H1 (cell line): ENCODE data around the gene RNF152. TPM values are rescaled to one million over a fixed set of nuclear protein-coding genes. Genes with fewer than 3 reads are reported as not detected.

Source experiments
- CTCF ChIA-PET: fragments of 300-600 bp; sonication (Branson Sonifier 250); formaldehyde crosslinking; loops from one replicate; lab custom pipeline; 2021; ENCODE audit not compliant: partially characterized antibody; lab: Charles Lee
- POLR2A ChIA-PET: fragments of 300-600 bp; sonication (Branson Sonifier 250); formaldehyde crosslinking; loops from one replicate; lab custom pipeline; 2021; ENCODE audit warnings: inconsistent platforms; ENCODE audit not compliant: partially characterized antibody; lab: Charles Lee
- DNase-seq, 2 experiments: peaks; one replicate each; pipeline versions ENCODE4 v3.0.0 to v3.0.0-alpha.2; 2010 to 2022; ENCODE audit warnings: low spot score in 2 of 2, low read depth in 1 of 2, mixed read lengths in 1 of 2
- FAIRE-seq: peaks from 2 replicates; lab custom pipeline; 2011; peaks lifted over from hg19 to GRCh38; lab: Jason Lieb, UNC
- H2AFZ ChIP-seq: 2 replicates; pipeline ENCODE4 v1.8.1; 2012; ENCODE audit warnings: low read length, inconsistent platforms
- H2AK5ac ChIP-seq: 2 replicates; pipeline ENCODE4 v1.6.1; 2013; ENCODE audit warnings: low read depth, low read length
- H2BK120ac ChIP-seq: replicated peaks from 2 replicates; pipeline ENCODE3; 2013; ENCODE audit warnings: low read depth, low read length, inconsistent platforms
- H2BK12ac ChIP-seq: 2 replicates; pipeline ENCODE4 v1.6.1; 2013; ENCODE audit warnings: low read depth, low read length
- H2BK15ac ChIP-seq: 2 replicates; pipeline ENCODE4 v1.6.1; 2013; ENCODE audit warnings: low read length
- H2BK20ac ChIP-seq: 2 replicates; pipeline ENCODE4 v1.6.1; 2013; ENCODE audit warnings: low read length
- H2BK5ac ChIP-seq: 2 replicates; pipeline ENCODE4 v1.6.1; 2013; ENCODE audit warnings: low read depth, low read length
- H3K14ac ChIP-seq: 2 replicates; pipeline ENCODE4 v1.6.1; 2013; ENCODE audit warnings: inconsistent platforms; ENCODE audit not compliant: insufficient read length
- H3K18ac ChIP-seq: 2 replicates; pipeline ENCODE4 v1.6.1; 2013; ENCODE audit warnings: low read length; ENCODE audit errors: extremely low read depth
- H3K23ac ChIP-seq: 2 replicates; pipeline ENCODE4 v1.6.1; 2013; ENCODE audit warnings: inconsistent platforms; ENCODE audit not compliant: insufficient read length
- H3K23me2 ChIP-seq: 2 replicates; pipeline ENCODE4 v1.6.1; 2013; ENCODE audit warnings: low read depth, low read length
- H3K27ac ChIP-seq: 2 replicates; pipeline ENCODE4 v1.6.1; 2011; ENCODE audit warnings: low read depth, low read length, inconsistent platforms
- H3K27me3 ChIP-seq, 4 experiments: replicated peaks in 1 of 4; 1 replicate in 1 of 4; 2 replicates in 3 of 4; pipeline versions ENCODE4 v1.6.1 to v1.8.1; 2011 to 2013; ENCODE audit warnings: low read length in 3 of 4, mild to moderate bottlenecking in 3 of 4, inconsistent platforms in 2 of 4, mixed read lengths in 2 of 4, moderate library complexity in 1 of 4; ENCODE audit not compliant: control insufficient read depth in 3 of 4, insufficient read depth in 3 of 4; ENCODE audit errors: extremely low read depth in 1 of 4
- H3K36me3 ChIP-seq, 4 experiments: 2 replicates each; pipeline versions ENCODE4 v1.6.1 to v1.8.1; 2011 to 2013; ENCODE audit warnings: mild to moderate bottlenecking in 4 of 4, low read length in 3 of 4, moderate library complexity in 2 of 4, control low read depth in 1 of 4, inconsistent platforms in 1 of 4; ENCODE audit not compliant: insufficient read depth in 4 of 4, control insufficient read depth in 2 of 4
- H3K4ac ChIP-seq: replicated peaks from 2 replicates; pipeline ENCODE3; 2013; ENCODE audit warnings: low read length, low read depth, mixed read lengths, inconsistent platforms; ENCODE audit not compliant: insufficient read length
- H3K4me1 ChIP-seq, 4 experiments: replicated peaks in 1 of 4; 1 replicate in 1 of 4; 2 replicates in 3 of 4; pipeline versions ENCODE4 v1.6.1 to v1.8.1; 2011 to 2013; ENCODE audit warnings: low read length in 3 of 4, inconsistent platforms in 2 of 4, mixed read lengths in 1 of 4; ENCODE audit not compliant: insufficient read depth in 4 of 4, control insufficient read depth in 3 of 4
- H3K4me2 ChIP-seq, 2 experiments: 2 replicates each; pipeline versions ENCODE4 v1.6.1 to v1.8.1; 2011 to 2013; ENCODE audit warnings: low read depth in 2 of 2, low read length in 2 of 2, control low read depth in 1 of 2, inconsistent platforms in 1 of 2, mild to moderate bottlenecking in 1 of 2; ENCODE audit not compliant: insufficient read depth in 1 of 2
- H3K4me3 ChIP-seq, 4 experiments: fragments of 200-600, 300-600 bp in 1 of 4; sonication (generic), shearing (Covaris generic), sonication (Bioruptor Twin) in 1 of 4; 2 replicates each; pipeline versions ENCODE4 v1.5.1 to v1.8.1; 2011 to 2016; ENCODE audit warnings: low read length in 4 of 4, low read depth in 3 of 4, control low read depth in 2 of 4, inconsistent platforms in 2 of 4, mild to moderate bottlenecking in 2 of 4, mixed read lengths in 1 of 4, moderate library complexity in 1 of 4; ENCODE audit not compliant: insufficient read depth in 2 of 4; ENCODE audit errors: extremely low read depth in 1 of 4
- H3K56ac ChIP-seq: replicated peaks from 2 replicates; pipeline ENCODE3; 2013; ENCODE audit warnings: low read depth, mild to moderate bottlenecking, mixed read lengths, low read length, inconsistent platforms; ENCODE audit not compliant: insufficient read length
- H3K79me1 ChIP-seq: 2 replicates; pipeline ENCODE4 v1.6.1; 2013; ENCODE audit warnings: low read depth, low read length, control low read depth
- H3K79me2 ChIP-seq, 2 experiments: 2 replicates each; pipeline versions ENCODE4 v1.6.1 to v1.8.1; 2012 to 2013; ENCODE audit warnings: low read length in 2 of 2, mild to moderate bottlenecking in 2 of 2, inconsistent platforms in 1 of 2; ENCODE audit not compliant: insufficient read depth in 2 of 2, control insufficient read depth in 1 of 2
- H3K9ac ChIP-seq, 4 experiments: replicated peaks in 1 of 4; 1 replicate in 1 of 4; 2 replicates in 3 of 4; pipeline versions ENCODE4 v1.6.1 to v1.8.1; 2011 to 2013; ENCODE audit warnings: low read depth in 3 of 4, low read length in 3 of 4, control low read depth in 2 of 4, mild to moderate bottlenecking in 2 of 4, moderate library complexity in 2 of 4, inconsistent platforms in 1 of 4; ENCODE audit errors: extremely low read depth in 1 of 4
- H3K9me3 ChIP-seq, 2 experiments: 2 replicates each; pipeline versions ENCODE4 v1.6.1 to v1.8.1; 2012 to 2013; ENCODE audit warnings: mild to moderate bottlenecking in 2 of 2, moderate library complexity in 2 of 2, control low read depth in 1 of 2, inconsistent platforms in 1 of 2, low read depth in 1 of 2, low read length in 1 of 2, mixed read lengths in 1 of 2; ENCODE audit not compliant: insufficient read depth in 2 of 2
- H4K20me1 ChIP-seq, 2 experiments: replicated peaks in 1 of 2; 2 replicates each; pipeline versions ENCODE3 to v1.8.1; 2011 to 2013; ENCODE audit warnings: inconsistent platforms in 2 of 2, low read length in 2 of 2, mild to moderate bottlenecking in 1 of 2; ENCODE audit not compliant: insufficient read depth in 2 of 2, control insufficient read depth in 1 of 2
- H4K5ac ChIP-seq: 2 replicates; pipeline ENCODE4 v1.6.1; 2013; ENCODE audit warnings: low read length, low read depth, mixed read lengths, inconsistent platforms; ENCODE audit not compliant: insufficient read length
- H4K8ac ChIP-seq: 2 replicates; pipeline ENCODE4 v1.8.0; 2013; ENCODE audit warnings: mild to moderate bottlenecking, moderate library complexity, low read length, inconsistent platforms; ENCODE audit not compliant: insufficient read depth; ENCODE audit errors: extremely low read depth
- H4K91ac ChIP-seq: replicated peaks from 2 replicates; pipeline ENCODE3; 2013; ENCODE audit warnings: low read length, mixed read lengths, inconsistent platforms; ENCODE audit not compliant: insufficient read length
- BRCA1 ChIP-seq: IDR thresholded peaks from 2 replicates; pipeline ENCODE4 v1.6.1; 2012; ENCODE audit warnings: low read depth, low read length, improper control_type of control experiment
- HDAC6 ChIP-seq: IDR thresholded peaks from one replicate; pipeline ENCODE4 v1.7.1; 2012; ENCODE audit warnings: low read depth, mild to moderate bottlenecking, inconsistent platforms, low read length, moderate library complexity
- NRF1 ChIP-seq: IDR thresholded peaks from 2 replicates; pipeline ENCODE4 v1.6.1; 2011; ENCODE audit warnings: mild to moderate bottlenecking, low read depth, low read length, improper control_type of control experiment
- SIRT6 ChIP-seq: IDR thresholded peaks from one replicate; pipeline ENCODE4 v1.7.1; 2012; ENCODE audit warnings: low read length, inconsistent platforms
- SP2 ChIP-seq: IDR thresholded peaks from 2 replicates; pipeline ENCODE4 v1.6.1; 2012; ENCODE audit warnings: mild to moderate bottlenecking, low read length, inconsistent platforms
- SP4 ChIP-seq: IDR thresholded peaks from 2 replicates; pipeline ENCODE4 v1.6.1; 2012; ENCODE audit warnings: low read length, inconsistent platforms
- SRF ChIP-seq: IDR thresholded peaks from 2 replicates; pipeline ENCODE4 v1.6.1; 2011; ENCODE audit warnings: mild to moderate bottlenecking, low read depth, low read length, moderate library complexity
- TCF12 ChIP-seq: IDR thresholded peaks from 2 replicates; pipeline ENCODE4 v1.6.1; 2011; ENCODE audit warnings: low read depth, mild to moderate bottlenecking, low read length
- WGBS, 2 experiments: shearing (Covaris generic) in 1 of 2; methylation state at CpG; one replicate each; pipeline versions ENCODE4 v1.1.6 to v1.1.7; 2013 to 2015; ENCODE audit warnings: low lambda C conversion rate in 2 of 2, mixed read lengths in 2 of 2, inconsistent platforms in 1 of 2, low coverage in 1 of 2, missing lambda C conversion rate in 1 of 2; ENCODE audit not compliant: insufficient replicate concordance in 2 of 2, insufficient coverage in 1 of 2, insufficient read length in 1 of 2; ENCODE audit errors: extremely low coverage in 1 of 2, missing lambda C conversion rate in 1 of 2; 5-methylcytosine and 5-hydroxymethylcytosine counted together
- polyA plus RNA-seq, 7 experiments: library from polyadenylated mRNA; depleted of rRNA in 3 of 7; stranded (reverse) in 5 of 7; unstranded in 2 of 7; fragments of >200 nt in 5 of 7; fragments of 200-250 nt in 2 of 7; gene quantifications; 1 replicate in 5 of 7; 2 replicates in 1 of 7; 4 replicates in 1 of 7; pipeline versions ENCODE4 v1.2.1 to v1.2.3, GENCODE V29; 2011 to 2013; ENCODE audit warnings: missing spikeins in 2 of 7, mixed read lengths in 2 of 7
- total RNA-seq: library from RNA; stranded (reverse); fragmentation: NEBNext Ultra II Directional; extraction: Animal tissue kit (Norgen Biotek cat#: 25700); gene quantifications from 2 replicates; pipeline ENCODE4 v1.2.1, GENCODE V29; 2021

RNF152 gene
- total and polyA plus RNA-seq, 2 of the 8 experiments (the other 6 are each of a cell fraction or from before 2014, with no cell fraction given), result 1.1 to 2.7 TPM

- FAIRE-seq, result no peak
- no peaks in the 10 kb centered on the region for H3K79me1 ChIP-seq
- H3K79me2 ChIP-seq, result no peaks in the 10 kb centered on the region
- no peak overlapping the region for H2AFZ ChIP-seq
- H2BK20ac ChIP-seq, result no peak overlapping the region
- H3K27me3 ChIP-seq, result no peaks in the 10 kb centered on the region
- no peak overlapping the region for H2BK15ac ChIP-seq
- H3K9ac ChIP-seq, result no peak overlapping the region
- ChIA-PET POLR2A (no interaction called here), CTCF (interaction anchor here (0.8 to 1.0 kb wide), 5 partner anchors 12 to 50 kb away, joined by 3 to 4 read pairs (median 3); no protein-coding TSS in a partner anchor)
- H4K5ac ChIP-seq, result no peak overlapping the region
- no peak for TF ChIP-seq NRF1
- no peak for TF ChIP-seq BRCA1
- no peak for TF ChIP-seq TCF12
- no peak for TF ChIP-seq HDAC6
- TF ChIP-seq SP2, result no peak
- TF ChIP-seq SP4, result no peak
- no peak for TF ChIP-seq SIRT6
- TF ChIP-seq SRF, result no peak
- H3K4me3 ChIP-seq, result no peak overlapping the region
- H4K20me1 ChIP-seq, result no peaks in the 10 kb centered on the region
- no peak overlapping the region for H3K27ac ChIP-seq
- H3K56ac ChIP-seq, result no peak overlapping the region
- H2BK120ac ChIP-seq, result no peak overlapping the region
- no peaks in the 10 kb centered on the region for H3K23me2 ChIP-seq
- no peak overlapping the region for H3K4ac ChIP-seq
- no peaks in the 10 kb centered on the region for H3K36me3 ChIP-seq
- H4K91ac ChIP-seq, result no peak overlapping the region
- no peak overlapping the region for H3K23ac ChIP-seq
- no peak overlapping the region for H4K8ac ChIP-seq
- H3K14ac ChIP-seq, result no peak overlapping the region
- no peak overlapping the region for H2BK5ac ChIP-seq
- 88% methylated on average over 5 of the region's 5 CpGs; no CpG with 5 or more reads in 1 of the 2 experiments for WGBS, 2 experiments
- H3K18ac ChIP-seq, result no peak overlapping the region
- H3K4me2 ChIP-seq, result no peak overlapping the region
- DNase-seq, result no peak
- H3K9me3 ChIP-seq, result peaks cover 0 to 3% of the 10 kb centered on the region in 2 experiments; a peak in 1 of 4 replicates
- H3K4me1 ChIP-seq, result no peaks in the 10 kb centered on the region
- H2AK5ac ChIP-seq, result no peak overlapping the region
- H2BK12ac ChIP-seq, result no peak overlapping the region
These were observed 31.7 kb upstream of the RNF152 start for GRCh38 chr18:61924550-61924949.
